Measurements from ENCODE around the gene MRAS.

Gene MRAS

DNA sequence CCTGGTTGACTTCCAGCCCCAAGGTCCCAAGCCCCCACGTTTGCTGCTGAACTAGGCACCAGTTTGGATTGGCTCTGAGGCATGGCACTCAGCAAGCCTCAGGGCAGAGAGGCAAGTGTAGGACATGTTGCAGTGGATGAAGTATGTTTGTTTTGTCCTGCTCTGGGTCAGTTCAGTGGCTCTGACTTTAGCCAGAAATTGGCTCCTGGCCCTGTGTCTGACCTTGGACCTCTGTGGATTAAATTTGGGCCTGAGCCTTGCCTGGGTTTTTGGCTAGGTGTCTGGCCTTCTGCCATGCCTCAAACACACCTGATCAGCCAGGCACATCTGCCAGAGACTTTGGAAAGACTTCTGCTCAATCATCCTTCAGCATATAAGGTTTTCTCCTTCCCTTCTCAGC, 3.6 kb upstream of the MRAS start:
- no peak for DNase-seq

DNA sequence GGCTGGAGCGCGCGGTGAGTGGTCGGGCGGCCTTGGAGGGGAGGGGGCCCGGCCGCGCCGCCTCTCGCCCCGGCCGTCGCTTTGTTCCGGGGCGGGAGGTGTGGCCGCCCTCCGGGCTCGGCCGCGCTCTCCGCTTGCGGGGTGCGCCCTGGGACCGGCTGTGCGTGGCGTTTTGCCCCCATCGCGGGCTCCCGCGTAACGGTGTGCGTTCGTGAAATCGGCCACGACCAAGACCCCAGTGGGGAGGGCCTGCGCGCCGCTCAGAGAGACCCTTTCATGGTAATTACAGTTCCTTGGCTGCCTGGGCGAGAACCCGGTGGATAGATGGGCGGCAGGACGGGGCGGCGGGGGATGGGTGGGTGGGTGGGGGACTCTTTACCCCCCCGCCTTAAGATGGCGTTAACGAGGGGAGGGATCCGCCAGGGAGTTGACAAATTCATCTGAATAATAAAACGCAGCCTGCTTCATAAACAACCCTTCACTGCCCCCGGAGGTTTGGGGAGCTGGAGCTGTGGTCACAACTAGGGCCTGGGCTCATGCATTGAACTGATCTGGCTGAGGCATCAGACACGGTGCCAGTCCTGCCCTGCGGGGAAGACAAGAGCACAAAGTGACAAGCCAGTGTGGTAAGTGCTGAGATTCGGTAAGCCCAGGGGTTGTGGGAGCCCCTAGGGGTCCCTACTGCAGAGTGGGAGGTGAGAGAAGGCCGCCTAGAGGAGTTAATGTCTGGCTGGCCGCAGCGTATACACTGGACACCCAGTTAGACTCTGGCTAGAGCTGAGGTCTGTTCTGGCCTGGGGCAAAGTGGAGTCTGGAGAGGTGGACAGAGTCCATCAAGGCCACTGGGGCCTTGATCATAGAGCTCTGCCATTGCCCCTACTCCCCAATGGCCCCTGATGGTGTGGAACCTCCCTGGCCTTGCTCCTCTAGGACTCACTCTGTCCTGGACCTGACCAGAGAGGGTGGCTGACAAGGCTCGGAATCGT, 668 bp downstream of the MRAS start:
- peak; percentile 46 for DNase-seq

DNA sequence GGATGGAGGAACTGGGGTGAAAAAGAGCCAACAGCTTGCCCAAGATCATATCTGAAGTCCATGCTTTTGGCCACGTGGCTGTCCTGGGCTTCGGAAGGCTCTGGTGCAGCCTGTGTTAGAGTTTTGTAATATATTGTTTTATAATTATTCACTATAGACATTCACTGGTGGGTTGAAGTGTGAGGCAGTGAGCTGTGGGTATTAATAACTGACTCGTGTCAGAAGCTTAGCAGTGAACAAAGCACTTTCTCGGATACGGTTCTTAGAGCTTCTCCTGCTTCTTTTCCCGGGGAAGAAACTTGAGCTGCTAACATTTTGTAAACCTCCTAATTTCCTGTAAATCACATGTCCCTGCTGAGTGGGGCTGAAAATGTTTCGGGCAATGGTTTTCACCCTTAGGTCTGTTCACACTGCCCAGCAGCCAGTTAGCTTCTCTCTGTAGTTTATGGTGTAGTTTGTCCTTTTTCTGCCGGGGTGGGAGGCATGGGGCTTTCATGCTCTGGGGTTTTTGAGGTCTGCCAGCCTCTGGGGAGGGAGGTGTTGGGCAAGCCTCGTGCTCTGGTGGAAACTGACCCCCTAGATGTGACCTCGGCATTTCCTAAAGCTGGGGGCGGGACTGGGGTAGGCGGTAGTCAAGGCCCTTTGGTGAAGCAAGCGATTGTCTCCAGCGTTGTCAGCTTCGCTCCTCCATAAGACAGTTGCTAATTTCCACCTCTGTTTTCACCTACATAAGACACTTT, 1.7 kb downstream of the MRAS start:
- no peak for DNase-seq

DNA sequence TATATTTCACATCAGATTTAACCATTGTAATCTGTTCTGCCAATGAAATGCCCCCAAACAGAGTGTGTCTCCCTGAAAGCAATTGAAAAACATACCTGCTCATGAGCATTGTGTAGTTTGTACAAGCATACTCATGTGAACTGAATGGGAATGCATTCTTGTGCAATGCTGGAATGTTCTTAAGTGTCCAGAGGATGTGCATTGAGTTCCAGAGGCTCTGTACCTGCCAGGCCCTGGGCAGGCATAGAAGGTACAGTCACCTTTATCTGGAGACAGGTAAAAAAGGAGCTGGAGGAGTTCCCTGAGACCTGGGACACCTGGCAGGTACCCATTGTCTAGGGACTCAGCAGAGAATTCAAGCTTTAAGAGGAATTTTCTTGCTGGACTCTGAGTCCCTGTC, 2.8 kb downstream of the MRAS start:
- no peak for DNase-seq

DNA sequence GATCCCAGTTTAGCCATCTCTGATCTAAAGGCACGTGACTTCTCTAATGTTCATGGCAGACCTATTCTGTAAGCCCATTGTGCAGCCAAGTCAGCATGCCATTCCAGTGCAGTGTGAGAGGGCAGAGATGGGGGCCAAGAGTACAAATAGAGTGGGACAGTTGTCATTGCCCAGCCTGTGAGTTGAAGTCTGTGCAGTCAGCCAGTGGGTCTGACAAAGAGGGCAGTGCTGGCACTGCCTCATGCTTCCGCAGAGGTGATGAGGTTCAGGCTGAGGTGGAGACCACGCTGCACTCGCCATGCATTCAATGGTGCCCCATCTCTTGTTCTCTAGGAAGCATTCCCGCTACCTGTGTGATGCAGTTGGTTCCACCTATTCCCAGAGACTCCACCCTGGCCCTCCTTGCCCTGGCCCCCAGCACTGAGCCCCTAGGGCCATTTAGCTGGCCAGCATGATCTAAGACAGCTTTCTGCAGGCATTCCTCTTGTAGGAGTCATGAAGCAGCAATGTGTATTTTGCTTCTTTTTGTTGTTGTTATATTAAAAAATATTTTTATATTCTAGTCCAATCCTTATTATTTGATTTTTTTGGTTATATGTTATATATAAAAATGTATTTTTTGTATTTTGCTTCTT, 3.7 kb downstream of the MRAS start:
- no peak for DNase-seq

DNA sequence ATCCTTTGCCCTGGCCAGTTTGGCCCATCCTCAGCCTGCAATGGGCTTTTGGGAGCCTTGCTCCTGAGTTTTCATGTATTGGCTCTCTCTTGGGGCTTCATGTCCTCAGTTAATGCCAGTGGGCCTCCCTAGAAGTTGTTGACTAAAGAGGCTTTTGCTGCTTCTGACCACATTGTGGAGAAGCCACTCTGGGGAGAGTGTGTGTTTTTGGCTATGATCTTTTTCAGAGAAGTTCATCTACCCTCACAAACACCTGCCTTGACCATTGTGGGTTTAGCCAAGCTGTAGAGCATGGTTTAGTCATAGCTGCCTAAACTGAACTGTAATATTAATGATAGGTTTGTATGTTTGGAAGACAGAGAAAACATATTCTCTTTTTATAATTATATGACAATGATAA, 6.0 kb downstream of the MRAS start:
- no peak for DNase-seq

DNA sequence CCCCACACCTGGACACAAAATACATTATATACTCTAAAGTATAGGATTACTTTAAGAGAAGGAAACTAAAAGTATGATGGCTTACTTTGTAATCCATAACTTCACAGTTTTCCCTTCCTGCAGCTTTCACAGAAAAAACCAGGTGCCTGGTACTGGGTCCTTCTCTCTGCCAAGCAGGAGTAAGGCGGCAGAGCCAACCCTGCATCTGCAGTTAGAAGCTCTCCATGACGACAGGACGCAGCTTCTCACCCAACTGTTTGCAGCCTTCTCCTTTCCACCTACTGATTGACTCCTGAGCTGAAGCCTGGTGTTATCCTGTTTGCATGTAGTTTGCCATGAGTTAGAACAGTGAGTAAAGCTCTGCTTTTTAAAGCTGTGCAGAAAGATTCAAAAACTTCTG, 6.7 kb downstream of the MRAS start:
- DNase-seq: no peak

DNA sequence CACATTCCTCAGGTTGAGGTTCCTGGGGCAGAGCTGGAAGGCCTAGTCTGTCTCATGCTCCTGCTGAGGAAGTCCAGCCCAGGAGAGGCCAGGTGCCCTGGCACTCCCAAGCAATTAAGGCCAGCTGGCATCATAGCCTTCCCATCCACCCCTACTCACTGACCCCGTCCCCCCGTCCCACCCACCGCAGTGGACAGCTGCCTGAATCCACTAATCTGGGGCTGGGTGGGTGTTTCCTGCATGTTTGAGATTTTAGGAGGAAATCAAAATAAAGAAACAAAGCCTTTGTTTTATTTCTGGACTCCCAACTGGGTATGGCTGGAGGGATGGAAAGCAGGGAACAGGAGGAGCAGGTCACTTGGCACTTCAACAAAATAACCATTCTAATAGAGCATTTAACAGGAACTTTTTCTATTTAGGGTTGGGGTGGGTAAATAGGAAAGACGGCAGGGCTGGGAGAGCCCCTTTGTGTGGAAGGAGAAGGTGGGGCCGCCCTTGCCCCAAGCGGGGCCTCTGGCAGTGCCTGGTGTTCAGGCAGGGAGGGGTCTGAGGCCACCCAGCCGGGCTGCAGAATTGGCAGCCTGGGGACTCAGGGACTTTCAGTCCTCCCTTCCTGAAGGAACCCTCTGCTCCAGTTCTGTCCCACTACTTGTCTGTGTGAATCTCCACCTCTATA, 8.5 kb downstream of the MRAS start:
- DNase-seq: no peak

DNA sequence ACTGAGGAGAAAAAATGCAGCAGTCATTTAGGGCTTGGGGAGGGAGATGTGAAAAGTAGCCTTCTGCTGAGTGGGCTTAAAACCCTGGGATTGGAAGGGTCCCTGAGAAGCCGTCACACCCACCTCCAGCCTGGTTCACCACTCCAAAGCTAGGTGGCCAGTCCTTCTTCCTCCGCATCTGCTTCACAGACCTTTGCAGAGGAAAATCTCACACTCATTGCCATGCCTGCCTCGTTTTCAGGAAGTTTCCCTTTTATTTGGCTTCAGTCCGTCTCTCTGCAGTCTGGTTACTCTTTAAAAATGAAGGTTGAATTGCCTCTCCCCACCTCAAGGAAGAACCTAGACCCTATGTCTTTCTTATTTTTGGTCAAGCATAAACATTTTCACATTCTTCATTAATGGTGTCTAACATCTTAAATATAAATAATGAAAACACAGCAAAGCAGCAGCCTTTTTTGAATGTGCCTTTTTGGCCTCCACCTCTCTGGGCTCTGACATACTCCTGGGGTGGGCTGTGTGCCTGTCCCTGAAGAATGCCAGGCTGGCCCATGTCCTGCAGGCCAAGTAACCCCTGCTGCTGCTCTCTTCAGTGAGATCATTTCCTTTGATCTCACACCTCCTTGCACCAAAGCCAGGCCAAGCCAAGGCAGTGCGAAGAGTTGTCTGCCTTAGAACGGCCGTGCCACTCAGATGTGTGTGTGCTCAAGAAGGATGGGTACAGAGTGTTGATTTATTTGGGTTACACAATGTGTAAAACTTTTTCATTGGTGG, 11.0 kb downstream of the MRAS start:
- no peak for DNase-seq

DNA sequence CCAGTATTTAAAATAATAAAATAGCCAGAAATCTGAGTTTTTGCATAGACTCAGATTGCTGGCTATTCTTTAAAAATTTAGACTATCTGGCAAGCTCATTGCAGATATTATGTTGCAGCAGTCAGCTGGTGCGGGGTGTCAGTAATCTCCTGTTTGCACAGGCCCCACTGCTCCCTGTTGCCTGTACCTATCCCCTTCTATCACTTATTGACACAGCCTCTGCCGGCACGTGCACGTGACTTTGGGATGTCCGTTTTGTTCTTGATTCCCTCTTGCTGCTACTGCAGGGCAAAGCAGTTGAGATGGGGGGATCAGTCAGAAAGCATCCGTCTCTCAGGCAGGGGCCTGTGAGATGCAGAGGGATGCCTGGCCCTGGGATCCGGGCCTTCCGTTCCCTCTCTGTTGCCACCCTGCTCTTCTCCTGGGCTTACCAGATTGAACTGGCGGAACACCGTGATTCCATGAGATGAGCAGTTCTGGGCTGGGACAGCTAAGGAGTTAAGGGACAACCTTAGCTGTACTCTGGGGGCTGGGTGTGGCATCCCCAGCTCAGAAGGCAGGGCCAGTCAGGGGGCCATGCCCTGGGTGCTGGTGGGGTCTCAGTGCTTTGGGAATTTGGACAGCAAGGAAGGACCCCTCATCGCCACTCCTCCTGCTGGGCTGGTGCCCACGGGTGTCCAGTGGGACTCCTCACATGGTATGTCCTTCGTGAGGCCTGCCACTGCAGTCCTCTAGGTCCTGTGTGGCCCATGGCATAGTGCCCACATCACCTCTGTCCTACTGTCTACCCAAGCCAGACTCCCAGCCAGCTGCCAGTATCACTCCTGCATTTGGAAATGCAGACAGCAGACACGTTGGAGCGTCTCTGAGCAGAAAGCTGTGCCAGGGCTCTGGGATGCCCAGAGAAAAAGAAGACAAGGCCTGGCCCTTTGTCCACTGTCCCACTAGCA, 11.8 kb downstream of the MRAS start:
- no peak for DNase-seq

DNA sequence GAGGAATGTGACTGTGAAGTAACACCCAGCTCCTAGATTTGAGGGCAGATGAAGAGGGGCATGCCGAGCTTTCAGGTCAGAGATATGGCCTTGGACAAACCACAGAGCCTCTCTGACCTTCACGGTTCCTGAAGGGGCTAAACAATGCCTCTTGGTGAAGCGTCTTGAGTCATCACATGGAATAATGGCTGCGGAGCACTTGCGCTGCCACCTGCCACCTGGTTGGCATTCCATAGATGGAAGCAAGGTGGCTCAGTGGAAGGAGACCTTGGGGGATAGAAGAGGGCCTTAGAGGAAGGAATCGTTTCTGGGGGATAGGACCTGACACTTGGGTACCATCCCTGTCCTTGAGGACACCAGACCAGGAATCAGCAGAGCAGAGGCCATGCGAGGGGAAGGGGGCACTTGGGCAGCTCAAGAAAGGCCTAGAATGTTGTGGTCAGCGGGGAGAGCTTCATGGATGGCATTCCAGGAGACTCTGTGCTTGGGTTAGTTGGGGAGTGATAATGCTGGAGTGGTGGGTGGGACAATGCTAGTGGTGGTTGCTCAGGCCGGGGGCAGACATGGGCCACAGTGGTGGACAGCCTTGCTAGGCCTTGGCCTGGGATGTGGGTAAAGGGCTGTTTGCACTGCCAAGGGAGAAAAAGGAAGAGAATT, 12.6 kb downstream of the MRAS start:
- DNase-seq: no peak

DNA sequence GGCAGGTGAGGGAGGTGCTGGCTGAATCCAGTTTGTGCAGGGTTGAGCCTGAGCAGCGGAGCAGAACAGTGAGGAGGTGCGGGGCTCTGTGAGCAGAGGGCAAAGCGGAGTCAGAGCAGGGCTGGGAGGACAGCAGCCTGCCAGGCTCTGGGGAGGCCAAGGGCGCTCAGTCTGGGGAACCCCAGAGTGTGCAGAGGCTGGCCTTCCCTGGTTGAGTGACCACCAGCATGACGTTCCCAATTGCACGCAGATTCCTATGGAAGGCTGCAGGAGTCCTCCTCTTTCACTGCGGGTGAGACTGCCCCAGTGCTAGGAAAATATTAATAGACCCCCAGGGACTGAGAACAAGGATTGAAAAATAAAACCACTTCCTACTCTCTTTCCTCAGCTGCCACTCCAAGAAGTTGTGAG, 13.2 kb downstream of the MRAS start:
- DNase-seq: no peak

DNA sequence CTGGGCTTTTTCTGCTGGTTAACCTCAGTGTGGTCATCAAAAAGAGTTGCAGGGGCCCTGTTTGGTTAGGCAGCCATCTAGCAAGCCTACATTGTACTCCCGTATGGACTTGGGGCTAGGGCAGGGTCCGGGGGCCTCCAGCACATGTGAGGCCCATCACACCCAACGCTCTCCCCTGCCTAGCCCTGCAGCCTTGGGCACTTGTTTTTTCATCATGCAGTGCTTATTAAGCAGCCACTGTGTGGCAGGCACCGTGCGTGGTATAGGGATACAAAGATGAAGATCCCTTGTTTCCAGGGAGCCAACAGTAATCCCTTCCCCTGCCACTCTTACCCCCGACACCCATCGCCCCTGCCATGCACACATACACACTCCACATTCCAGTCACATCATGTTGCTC, 14.2 kb downstream of the MRAS start:
- no peak for DNase-seq

DNA sequence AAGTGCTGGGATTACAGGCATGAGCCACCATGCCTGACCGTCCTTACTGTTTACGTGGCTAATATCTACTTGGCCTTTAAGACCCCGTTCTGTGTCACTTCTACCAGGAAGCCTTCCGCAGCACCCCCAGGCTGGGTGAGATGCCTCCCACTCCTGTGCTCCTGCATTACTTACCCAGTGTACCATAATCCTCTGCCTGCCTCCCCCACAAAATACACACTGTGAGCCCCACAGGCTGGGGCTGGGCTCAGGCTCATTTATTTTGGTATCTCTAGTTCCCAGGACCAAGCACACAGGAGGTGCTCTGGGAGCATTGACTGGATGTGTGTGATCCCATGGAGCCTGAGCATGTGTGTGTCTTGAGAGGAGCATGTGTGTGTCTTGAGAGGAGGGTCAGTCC, 14.9 kb downstream of the MRAS start:
- DNase-seq: no peak

DNA sequence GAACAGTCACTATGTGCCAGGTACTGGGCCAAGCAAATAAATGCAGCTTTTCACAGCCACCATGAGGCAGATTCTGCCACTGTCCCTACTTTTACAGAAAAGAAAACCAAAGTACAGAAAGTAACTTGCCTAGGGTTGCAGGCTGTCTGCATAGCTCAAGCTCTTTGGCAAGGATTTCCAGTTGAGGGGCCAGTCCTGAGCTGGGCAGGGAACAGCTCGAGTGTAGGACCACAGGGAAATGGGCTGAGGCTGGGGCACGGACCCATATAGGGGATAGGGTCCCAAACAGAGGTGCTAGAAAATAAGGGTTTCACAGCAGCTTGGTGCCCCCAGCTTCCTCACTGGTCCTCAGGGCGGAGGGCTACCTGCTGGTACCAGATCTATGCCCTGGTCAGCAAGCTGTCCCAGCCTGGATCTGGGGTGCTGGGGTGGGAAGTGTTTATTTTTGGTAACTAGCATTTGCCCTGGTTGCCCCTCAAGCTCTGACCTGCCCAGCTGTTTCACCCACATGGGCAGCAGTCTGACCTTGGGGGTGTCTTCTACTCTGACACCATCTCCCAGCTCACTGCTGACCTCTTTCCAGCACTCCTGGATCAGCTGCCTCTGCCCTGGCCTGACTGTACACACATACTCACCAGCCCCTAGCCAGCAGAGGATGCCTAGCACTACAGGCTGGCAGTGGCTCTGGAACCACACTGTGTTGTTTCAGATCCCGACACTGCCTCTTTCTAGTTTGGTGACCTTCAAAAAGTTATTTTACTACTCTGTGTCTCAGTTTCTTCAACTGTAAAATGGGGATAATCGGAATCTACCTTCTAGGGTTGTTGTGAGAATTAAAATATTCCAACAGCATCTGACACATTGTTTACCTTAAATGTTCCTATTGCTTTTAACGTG, 16.2 kb downstream of the MRAS start:
- no peak for DNase-seq

DNA sequence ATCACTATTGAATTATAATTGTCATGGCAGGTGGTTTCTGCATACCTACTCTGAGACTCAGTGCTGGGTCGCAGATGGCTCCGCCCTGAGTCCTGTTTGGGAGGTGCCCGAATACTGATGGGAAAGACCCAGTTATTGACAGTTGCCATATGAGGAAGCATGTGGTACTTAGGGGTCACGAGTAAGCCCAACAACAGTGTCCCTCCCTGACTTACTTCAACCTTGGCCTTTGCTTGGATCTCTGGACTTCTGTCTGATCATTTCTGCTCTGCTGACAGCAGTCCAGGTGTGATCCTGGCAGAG, 16.8 kb downstream of the MRAS start:
- DNase-seq: no peak

DNA sequence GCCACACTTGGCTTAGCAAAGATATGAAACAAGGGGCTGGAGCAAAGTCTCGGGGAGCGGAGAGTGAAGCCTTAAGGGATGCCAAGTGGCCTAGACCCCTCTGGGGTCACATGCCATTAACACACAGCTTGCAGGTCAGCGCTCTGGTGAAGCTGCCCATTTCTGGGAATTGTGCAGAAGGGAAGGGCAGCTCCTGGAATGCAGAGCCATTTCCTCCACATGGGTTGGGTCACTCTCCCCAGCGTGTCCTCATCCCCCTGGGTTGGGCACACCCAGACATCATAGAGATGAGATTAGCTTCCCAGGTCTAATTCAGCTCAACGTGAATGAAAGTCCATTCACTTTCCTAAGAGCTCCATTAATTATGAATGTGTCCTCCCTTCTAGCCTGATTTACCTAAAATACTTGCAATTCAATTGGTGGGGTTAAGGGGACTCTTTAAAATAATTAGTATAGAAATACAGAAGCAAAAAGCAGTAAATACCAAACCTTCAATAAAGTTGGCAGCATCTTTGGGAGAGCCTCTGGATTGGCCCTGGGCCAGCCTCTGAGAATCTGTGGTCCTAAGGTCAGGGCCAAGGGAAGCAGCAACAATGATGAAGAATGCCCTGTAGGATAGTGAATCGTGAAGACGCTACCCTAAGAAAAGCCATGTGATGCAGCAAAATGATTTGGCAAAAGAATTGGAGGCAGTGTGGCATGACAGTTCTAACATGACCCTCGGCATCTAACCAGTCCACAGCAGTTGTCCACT, 17.8 kb downstream of the MRAS start:
- no peak for DNase-seq

DNA sequence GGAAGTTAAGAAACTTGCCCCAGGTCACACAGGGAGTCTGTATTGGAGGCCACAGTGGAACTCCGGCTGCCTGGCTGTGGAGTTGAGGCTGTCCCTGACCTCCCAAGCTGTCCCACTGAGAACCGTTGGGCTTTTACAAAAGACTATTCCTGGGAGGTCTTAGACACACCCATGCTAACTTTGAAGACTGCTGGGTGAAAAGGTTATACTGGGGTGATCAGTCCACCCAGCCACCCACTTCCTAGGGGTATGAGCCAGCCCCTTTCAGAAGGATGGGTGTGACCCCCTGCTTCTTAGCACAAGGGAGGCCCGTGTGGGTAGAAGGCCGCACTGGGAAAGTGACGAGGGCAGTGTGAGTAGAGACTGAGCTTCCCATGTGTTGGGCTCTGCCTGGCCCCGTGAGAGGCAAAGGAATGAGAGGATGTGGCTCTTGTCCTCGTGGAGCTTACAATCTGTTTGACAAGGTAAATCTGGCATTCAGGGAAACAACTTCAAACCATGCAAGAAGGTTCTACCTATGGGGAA, 19.0 kb downstream of the MRAS start:
- no peak for DNase-seq

DNA sequence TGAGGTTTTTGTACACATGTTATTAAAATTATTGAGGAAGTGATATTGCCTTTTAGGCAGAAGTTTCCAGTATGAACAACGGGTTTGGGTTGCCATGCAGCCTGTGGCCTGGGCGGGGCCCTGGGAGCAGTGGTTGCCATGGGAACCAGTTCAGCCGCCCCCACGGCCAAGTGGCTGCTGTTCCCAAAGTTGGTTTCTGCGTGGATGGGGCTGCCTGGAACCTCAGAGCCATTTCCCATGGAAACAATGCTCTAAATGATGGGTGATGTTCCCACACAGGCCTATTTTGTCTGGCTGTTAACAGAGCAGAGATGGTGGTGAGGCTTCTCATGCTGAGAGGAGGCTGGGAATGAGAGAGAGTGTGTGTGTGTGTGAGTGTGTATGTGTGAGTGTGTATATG, 19.5 kb downstream of the MRAS start:
- peak; percentile 84 for DNase-seq
